Stimulated activated CD8-positive, alpha-beta memory T cell treated with anti-CD3 and anti-CD28 coated beads, Interleukin-15, amount 100 ng/mL, for 24 hours (primary cell): ENCODE measurements around the gene CCDC18.
A peak's percentile ranks its signal among the peaks of the same experiment; 100 is the strongest.
"Not testable (repeated sequence)": the region's sequence is repeated elsewhere in the genome, so short reads cannot be mapped to it uniquely, and the experiment has no call there.

Source experiments
- DNase-seq: peaks from one replicate; pipeline ENCODE4 v3.0.0-alpha.2; 2020; ENCODE audit warnings: low read depth

The CCDC18 gene

DNA sequence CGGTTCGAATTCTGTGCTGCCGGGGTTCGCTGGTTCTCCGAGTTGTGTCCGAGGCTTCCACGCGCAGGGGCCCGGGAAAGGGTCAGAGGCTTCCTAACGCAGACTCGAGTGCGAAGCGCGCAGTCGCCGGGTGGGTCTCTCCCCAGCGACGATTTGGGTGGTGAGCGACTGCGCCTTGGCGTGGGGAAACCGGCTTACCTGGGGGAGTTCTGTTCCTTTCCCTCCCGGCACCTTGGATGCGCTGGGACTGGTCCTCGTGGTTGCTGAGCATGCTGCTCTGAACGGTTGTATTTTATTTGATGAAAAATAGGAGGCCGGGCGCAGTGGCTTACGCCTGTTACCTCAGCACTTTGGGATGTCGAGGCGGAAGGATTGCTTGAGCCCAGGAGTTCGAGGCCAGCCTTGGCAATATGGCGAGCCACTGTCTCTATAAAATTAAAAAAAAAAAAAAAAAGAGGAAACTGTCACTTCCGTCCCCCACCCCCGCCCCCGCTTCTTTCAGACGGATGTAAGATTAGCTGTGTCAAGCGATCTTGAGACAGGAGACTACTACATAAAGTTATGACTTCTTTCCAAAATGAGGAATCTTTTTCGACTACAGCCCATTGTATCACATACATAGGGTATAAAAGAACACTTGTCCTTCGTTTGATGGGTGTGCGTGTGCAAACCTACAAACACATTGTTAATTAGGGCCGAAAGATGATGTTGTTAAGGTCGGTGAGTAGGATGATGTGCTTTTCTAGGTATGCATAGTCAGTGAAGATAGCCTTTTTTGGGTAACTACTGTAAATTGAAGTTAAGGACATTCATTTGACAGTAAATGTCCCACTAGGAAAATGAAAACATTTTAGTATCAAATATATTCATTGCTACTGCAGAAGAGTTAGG is at the start of gene CCDC18:
Gene CCDC18 (plus strand): TSS at position 2 of the 891 bp plus-strand sequence. CDS start 2,638 bp downstream, outside the sequence.
- DNase-seq, result peak; percentile 35

DNA sequence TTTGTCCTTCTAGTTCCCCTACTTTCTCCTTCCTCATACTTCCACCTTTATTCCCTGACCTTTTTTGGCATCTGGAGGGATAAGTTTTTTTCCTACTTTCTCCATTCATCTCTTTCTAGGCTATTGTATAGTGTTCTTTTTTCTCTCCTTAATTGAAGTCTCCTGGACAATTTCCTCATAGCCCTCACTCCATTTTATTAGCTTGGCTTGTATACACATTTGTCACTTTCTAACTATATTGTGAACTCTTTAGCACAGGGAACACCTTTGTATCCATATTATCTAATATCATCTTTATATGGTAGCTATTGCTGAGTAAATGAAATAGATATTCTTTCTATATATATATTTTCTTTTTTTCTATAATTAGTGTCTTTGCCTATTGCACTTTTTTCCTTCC is 47.9 kb upstream of the CCDC18 start:
- DNase-seq, result no peak

- DNase-seq, result no peak
These were observed 44.1 kb upstream of the CCDC18 start for GRCh38 chr1:93136445-93136844.

DNA sequence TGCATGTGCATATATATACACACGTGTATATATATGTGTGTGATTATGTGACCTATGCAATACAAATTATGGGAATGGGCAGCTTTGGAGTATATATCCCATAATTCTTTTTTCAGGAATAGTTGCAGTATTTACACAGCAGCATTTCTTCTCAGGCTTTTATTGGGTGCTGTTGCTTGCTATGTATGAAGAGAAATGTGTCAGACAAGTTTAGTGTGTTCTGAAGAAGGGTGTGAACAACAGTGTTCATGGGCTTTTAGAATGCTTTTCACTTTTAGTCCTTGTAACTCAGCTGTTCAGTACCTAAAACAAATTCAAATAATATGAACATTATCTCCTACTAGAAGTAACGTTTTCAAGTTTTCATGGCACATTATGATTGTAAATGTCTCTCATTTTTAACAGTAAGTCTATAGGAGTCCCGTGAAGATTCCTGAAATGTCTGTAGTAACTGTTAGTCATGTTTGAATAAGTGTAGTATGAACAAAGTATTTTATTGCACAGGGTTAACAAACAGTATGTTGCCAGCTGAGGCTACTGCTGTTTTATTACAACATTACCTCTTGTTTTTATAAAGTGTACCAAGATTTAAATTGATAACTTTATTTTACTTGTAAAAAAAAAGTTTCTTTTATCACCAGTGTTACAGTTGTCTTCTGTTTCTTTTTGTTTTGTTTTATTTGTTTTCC is 42.8 kb upstream of the CCDC18 start:
- no peak for DNase-seq

DNA sequence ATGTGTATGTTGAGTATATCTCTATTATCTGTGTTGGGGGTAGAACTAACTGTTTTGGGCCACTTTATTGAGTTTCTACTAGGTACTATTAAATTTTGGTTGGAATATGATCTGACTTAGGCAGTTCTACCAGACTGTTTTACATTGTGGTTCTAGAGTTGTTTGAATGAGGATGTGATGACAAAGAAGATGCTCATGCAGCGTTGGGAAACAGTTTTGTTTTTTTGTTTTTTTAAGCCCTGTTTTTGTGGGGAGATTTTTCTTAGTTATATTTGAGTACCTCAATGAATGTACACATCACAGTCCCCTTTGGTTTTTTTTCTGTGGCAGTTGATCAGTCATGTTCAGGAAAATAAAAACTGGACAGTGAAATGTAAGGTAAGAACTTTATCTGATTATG is 40.4 kb upstream of the CCDC18 start:
- no peak for DNase-seq

DNA sequence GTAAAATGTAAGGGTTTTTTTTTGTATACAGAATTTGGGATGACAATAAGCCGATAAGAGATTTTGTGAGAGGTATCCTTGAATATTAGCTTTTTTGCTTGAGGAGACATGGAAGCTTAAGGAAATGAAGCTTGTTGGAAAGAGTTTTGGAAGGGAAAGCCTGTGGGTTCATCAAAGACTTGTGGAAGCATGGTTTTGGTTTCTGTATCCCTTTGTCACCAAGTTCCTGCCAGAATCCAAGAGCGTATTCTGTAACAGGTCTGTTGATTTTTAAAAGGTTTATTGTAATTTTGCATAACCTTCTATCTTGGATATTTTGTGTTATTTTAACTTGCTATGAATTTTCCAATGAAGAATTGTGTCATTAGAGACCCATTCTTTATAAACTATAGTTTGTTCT is 38.4 kb upstream of the CCDC18 start:
- no peak for DNase-seq

- DNase-seq, result no peak
These were observed 37.4 kb upstream of the CCDC18 start for GRCh38 chr1:93143136-93143535.

- DNase-seq, result no peak
These were observed 36.8 kb upstream of the CCDC18 start for GRCh38 chr1:93143769-93144168.

DNA sequence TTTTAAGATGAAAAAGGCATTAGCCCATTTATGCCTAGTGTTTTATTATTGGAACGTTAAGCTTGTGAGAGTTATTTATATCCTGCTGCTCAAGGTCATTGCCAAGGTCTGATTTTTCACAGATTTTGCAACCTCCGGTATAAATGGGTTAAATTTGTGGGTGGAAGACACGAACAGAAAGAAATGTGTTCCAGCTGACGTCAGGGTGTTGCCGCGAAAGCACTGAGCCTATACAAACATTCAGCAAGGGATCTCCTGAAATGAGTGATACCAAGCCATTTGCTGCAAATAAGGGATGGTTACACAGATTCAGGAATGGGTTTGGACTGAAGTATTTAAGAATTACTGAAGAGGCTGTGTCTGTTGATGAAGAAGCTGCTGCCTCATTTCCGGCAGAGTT is 32.5 kb upstream of the CCDC18 start:
- DNase-seq, result no peak

DNA sequence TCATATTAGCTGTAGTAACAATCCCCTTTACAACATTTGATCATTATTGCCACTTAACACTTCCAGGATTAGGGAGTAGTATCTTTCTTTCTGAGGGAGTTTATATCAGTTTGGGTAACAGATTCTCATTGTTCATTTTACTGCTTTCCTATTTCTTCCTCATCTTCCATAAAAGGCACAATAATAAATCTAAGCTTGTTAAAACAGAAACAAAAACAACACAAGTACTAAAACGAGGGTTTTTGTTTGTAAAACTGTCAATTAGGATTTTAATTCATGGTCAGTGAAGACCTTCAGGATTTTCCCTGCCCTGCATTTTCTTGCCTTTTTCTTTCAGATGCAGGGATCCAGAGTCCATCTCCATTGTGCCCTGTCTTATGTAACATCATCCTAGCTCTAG is 29.8 kb upstream of the CCDC18 start:
- DNase-seq, result no peak

DNA sequence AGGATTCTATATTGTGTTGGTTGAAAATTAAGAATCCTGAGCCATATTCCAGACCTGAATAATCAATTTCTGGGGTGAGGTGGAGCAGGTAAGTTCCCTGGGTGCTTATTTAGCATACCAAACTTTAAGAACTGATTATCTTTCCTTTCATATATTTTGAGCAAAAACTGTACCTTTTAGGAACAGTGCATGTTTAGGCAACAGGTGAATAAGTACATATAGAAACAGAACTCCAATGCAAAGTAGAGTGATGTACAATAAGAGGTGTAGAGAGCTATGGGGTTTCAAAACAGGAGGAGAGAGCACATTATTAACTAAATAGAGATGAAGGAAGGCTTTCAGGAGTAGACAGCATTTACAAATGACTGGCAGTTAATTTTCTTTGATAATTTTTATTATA is 29.1 kb upstream of the CCDC18 start:
- DNase-seq, result no peak

DNA sequence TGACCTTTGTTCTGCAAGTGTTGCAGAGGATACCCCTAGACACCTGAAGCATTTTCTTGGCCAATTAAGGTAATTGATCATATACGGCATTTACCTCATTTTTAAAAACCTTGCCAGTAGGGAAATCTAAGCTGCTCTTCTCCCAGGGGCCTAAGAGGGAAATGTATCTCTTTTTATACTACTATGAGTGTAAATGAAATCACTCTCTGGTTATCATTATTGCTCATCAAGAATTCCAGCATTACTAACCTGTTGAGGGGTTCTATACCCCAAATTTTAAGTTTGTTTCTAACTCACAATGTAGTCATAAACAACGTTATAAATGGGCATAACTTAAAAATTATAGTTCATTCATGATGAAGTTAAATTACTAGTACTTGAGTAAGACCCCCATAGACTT is 27.7 kb upstream of the CCDC18 start:
- no peak for DNase-seq

DNA sequence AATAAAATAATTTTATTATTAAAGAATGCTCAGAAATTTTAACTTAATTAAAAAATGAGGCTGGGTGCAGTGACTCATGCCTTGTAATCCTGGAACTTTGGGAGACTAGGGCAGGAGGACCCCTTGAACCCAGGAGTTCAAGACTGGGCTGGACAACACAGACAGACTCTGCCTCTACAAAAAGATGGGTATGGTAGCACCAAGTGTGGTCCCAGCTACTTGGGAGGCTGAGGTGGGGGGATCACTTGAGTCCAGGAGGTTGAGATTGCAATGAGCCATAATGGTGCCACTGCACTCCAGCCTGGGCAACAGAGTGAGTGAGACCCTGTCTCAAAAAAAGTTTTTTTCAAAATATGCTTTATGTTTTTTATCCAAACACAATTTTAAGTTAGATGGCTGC is 25.6 kb upstream of the CCDC18 start:
- DNase-seq, result no peak

DNA sequence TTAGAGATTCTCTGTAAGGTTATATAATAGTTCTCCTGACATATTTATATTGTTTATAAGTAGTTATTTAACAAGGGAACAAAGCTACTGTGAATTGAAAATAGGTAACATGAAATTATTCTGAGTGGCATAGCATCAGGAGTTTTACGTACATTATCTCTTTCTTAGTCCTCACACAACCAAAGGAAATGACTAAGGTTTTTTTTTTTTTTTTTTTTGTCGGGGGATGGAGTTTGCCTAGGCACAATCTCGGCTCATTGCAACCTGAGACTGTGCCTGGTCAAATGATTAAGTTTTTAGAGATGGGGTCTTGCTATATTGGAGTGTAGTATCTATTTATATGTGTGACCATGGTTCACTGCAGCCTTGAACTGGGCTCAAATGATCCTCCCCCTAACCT is 25.2 kb upstream of the CCDC18 start:
- DNase-seq, result no peak

DNA sequence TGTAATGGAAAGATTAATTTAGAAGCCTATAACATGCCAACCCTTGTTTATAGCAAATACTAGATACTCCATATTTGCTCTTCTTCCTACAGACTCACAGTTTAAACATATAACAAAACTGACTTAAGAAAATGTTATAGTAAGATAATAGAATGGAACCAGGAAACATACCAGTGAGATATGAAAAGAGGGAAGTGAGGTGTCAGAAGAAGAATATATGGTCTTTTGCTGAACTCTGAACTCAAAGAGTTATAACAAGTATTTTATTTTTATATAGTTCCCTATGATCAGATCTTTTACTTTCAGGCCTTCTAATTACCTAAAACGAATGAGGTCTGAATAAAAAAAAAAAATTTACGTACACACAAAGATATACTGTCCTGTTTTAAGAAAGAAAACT is 21.2 kb upstream of the CCDC18 start:
- no peak for DNase-seq

DNA sequence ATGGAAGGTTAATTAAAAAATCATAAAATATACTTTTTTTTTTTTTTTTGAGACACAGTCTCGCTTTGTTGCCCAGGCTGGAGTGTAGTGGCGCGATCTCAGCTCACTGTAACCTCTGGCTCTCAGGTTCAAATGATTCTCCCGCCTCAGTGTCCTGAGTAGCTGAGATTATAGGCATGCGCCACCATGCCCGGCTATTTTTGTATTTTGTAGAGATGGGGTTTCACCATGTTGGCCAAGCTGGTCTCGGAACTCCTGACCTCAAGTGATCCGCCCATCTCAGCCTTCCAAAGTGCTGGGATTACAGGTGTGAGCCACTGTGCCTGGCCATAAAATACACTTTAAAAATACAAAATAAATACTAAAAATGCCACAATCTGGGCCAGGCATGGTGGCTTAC is 17.2 kb upstream of the CCDC18 start:
- not testable (repeated sequence) for DNase-seq

DNA sequence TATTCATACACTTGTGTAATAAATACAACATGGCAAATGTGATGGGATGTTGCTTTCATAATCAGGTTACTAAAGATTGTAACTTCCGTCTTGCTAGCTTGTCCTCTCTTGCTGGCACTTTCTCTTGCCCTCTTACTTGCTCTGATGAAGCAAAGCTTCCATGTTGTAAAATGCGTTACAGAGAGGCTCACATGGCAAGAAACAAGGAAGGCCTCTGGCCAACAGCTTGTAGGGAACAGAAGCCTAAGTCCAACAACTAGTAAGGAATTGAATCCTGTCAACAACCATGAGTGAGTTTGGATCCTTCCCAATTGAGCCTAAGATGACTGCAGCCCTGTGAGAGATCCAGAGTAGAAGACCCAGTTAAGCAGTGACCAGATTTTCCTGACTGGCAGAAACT is 15.7 kb upstream of the CCDC18 start:
- DNase-seq, result no peak

GRCh38 chr1:93165895-93166294 is 14.6 kb upstream of the CCDC18 start:
- not testable (repeated sequence) for DNase-seq

DNA sequence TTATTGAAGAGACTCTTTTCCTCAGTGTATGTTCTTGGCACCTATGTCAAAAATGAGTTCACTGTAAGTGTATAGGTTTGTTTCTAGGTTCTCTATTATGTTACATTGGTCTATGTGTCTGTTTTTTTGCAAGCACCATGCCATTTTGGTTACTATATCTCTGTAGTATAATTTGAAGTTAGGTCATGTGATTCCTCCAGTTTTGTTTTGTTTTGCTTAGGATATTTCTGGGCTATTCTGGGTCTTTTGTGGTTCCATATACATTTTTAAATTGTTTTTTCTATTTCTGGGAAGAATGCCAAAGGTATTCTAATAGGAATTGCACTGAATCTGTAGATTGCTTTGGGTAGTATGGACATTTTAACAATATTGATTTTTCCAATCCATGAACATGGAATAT is 13.5 kb upstream of the CCDC18 start:
- no peak for DNase-seq

GRCh38 chr1:93170141-93170678 is 10.3 kb upstream of the CCDC18 start:
- not testable (repeated sequence) for DNase-seq

DNA sequence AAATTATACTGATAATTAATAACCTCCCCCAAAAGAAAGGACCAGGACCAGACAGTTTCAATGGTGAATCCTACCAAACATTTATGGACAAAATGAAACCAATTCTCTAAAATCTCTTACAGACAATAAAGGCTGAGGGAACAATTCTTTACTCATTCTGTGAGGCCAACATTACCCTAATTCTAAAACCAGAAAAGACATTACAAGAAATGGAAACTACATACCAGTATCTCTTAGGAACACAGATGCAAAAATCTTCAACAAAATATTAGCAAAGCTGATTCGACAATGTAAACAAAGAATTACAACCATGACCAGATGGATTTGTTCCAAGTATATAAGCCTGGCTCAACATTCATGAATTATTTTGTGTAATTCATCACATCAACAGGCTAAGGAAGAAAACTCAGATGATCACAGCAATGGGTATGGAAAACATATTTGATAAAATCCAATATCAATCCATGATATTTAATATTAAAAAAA is 8.9 kb upstream of the CCDC18 start:
- DNase-seq, result no peak

DNA sequence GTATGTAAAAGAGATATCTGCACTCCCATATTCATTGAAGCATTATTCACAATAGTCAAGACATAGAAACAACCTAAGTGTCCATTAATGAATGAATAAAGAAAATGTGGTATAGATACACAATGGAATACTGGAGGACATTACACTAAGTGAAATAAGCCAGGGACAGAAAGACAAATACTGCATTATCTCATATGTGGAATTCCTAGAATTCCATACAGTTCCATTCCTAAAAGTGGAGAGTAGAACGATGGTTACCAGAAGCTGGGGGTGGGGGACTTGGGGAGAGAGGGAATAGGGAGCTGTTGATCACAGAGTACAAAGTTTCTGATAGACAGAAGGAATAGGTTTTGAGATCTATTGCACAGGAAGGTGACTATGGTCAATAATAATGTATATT is 7.7 kb upstream of the CCDC18 start:
- DNase-seq, result no peak

DNA sequence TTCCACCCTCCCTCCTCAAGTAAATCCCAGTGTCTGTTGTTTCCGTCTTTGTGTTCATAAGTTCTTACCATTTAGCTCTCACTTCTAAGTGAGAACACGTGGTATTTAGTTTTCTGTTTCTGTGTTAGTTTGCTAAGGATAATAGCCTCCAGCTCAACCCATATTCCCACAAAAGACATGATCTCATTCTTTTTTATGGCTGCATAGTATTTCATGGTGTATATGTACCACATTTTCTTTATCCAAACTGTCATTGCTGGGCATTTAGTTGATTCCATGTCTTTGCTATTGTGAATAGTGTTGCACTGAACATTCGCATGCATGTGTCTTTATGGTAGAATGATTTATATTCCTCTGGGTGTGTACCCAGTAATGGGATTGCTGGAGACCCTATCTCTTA is 5.9 kb upstream of the CCDC18 start:
- DNase-seq, result not testable (repeated sequence)
